ENCODE data around the gene EFNA4.

DNA sequence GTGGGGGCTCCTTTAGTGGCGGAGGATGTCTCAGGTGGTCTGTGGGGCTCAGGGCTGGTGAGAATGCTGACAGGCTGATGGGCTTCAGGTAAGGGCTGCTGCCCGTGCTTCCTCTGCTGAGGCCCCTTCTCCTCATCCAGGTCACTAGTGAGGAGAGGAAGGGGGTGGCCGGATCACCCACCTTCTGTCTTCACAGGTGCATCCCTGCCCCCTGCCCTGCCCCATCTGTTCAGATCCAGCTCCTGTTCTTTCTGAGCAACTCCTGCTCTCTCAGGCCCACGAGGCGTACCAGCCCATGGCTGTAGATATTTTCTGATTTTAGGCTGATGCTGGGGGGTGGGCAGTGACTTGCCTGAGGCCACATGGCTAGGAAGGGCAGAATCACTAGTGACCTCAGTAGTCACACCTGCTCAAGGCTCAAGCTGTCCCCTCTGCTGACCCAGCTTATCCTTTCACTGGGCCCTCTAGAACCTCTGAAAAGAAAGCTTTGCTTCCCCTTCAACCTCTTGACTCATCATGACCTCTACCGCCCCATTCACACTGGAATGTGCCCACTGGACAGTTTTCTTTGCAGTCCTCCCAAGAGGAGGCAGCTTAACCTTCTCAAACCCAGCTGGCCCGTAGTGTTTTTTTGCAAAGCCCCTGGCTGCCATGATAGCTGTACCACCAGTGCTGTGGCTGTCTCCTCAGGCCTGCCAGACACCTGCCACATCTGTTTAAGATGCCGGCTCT lies 44.8 kb upstream of the EFNA4 start:
- no peak for TF ChIP-seq EZH2phosphoT487 (IDR thresholded peaks at IDR 0.05; ENCODE audit: borderline replicate concordance, low read length)
- TF ChIP-seq, protein P1, sequence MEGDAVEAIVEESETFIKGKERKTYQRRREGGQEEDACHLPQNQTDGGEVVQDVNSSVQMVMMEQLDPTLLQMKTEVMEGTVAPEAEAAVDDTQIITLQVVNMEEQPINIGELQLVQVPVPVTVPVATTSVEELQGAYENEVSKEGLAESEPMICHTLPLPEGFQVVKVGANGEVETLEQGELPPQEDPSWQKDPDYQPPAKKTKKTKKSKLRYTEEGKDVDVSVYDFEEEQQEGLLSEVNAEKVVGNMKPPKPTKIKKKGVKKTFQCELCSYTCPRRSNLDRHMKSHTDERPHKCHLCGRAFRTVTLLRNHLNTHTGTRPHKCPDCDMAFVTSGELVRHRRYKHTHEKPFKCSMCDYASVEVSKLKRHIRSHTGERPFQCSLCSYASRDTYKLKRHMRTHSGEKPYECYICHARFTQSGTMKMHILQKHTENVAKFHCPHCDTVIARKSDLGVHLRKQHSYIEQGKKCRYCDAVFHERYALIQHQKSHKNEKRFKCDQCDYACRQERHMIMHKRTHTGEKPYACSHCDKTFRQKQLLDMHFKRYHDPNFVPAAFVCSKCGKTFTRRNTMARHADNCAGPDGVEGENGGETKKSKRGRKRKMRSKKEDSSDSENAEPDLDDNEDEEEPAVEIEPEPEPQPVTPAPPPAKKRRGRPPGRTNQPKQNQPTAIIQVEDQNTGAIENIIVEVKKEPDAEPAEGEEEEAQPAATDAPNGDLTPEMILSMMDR (IDR thresholded peaks at IDR 0.05; ENCODE audit: low read depth, low read length, poor library complexity, severe bottlenecking): no peak
